Non-pigmented ciliary epithelial cell (primary cell): ENCODE measurements around the gene COX7A2L.
"Not testable (repeated sequence)": the region's sequence is repeated elsewhere in the genome, so short reads cannot be mapped to it uniquely, and the experiment has no call there.

Source experiments
- DNase-seq: peaks from one replicate; pipeline ENCODE4 v3.0.0-alpha.2; 2010; ENCODE audit warnings: low read depth

COX7A2L gene

GRCh38 chr2:42360890-42361727, at the start of gene COX7A2L:
TSS of gene COX7A2L (minus strand) at chr2:42361217. CDS start at chr2:42361161, 56 bp downstream.
- DNase-seq: peak; percentile 89

GRCh38 chr2:42408009-42408408, 47.0 kb upstream of the COX7A2L start:
- DNase-seq: no peak

- DNase-seq: no peak
Observed at GRCh38 chr2:42407476-42407875, 46.5 kb upstream of the COX7A2L start.

- DNase-seq: no peak
Observed at GRCh38 chr2:42404676-42405075, 43.7 kb upstream of the COX7A2L start.

- no peak for DNase-seq
Observed at GRCh38 chr2:42401773-42402172, 40.8 kb upstream of the COX7A2L start.

GRCh38 chr2:42398052-42398451, 37.0 kb upstream of the COX7A2L start:
- DNase-seq: not testable (repeated sequence)

- DNase-seq: not testable (repeated sequence)
Observed at GRCh38 chr2:42393320-42393719, 32.3 kb upstream of the COX7A2L start.

- no peak for DNase-seq
Observed at GRCh38 chr2:42392191-42392590, 31.2 kb upstream of the COX7A2L start.

GRCh38 chr2:42390401-42390969, 29.5 kb upstream of the COX7A2L start:
- no peak for DNase-seq

GRCh38 chr2:42386682-42387081, 25.7 kb upstream of the COX7A2L start:
- DNase-seq: no peak

GRCh38 chr2:42385225-42385624, 24.2 kb upstream of the COX7A2L start:
- no peak for DNase-seq

GRCh38 chr2:42383855-42384530, 23.0 kb upstream of the COX7A2L start:
- DNase-seq: no peak

GRCh38 chr2:42382144-42382543, 21.1 kb upstream of the COX7A2L start:
- no peak for DNase-seq

GRCh38 chr2:42380026-42380425, 19.0 kb upstream of the COX7A2L start:
- not testable (repeated sequence) for DNase-seq

GRCh38 chr2:42378415-42378814, 17.4 kb upstream of the COX7A2L start:
- DNase-seq: no peak

- DNase-seq: no peak
Observed at GRCh38 chr2:42376758-42377157, 15.7 kb upstream of the COX7A2L start.

GRCh38 chr2:42372474-42373200, 11.6 kb upstream of the COX7A2L start:
- DNase-seq: no peak

GRCh38 chr2:42371611-42372473, 10.8 kb upstream of the COX7A2L start:
- no peak for DNase-seq

- no peak for DNase-seq
Observed at GRCh38 chr2:42369532-42370229, 8.7 kb upstream of the COX7A2L start.

- DNase-seq: no peak
Observed at GRCh38 chr2:42368817-42369531, 8.0 kb upstream of the COX7A2L start.
